Transverse colon (tissue), 4 donors: Measurements from ENCODE around the gene ATP11A. TPM values are rescaled to one million over a fixed set of nuclear protein-coding genes. Genes with fewer than 3 reads are reported as not detected.

Experiments used
- DNase-seq: peaks from one replicate; pipeline ENCODE4 v3.0.0-alpha.2; 2019
- H3K27ac ChIP-seq, 4 donors: fragments of 200-600 bp; sonication (generic); 2 replicates each; pipeline ENCODE4 v1.5.1; 2016 to 2018; ENCODE audit warnings: inconsistent platforms in 4 of 4
- H3K27me3 ChIP-seq: fragments of 200-600 bp; sonication (generic); 2 replicates; pipeline ENCODE4 v1.5.1; 2017; ENCODE audit warnings: inconsistent platforms
- H3K36me3 ChIP-seq, 4 donors: fragments of 200-600 bp; sonication (generic); 2 replicates each; pipeline ENCODE4 v1.5.1; 2017 to 2019; ENCODE audit warnings: inconsistent platforms in 4 of 4
- H3K4me1 ChIP-seq, 4 donors: fragments of 200-600 bp; sonication (generic); 2 replicates each; pipeline ENCODE4 v1.5.1; 2017 to 2020; ENCODE audit warnings: inconsistent platforms in 4 of 4
- H3K4me3 ChIP-seq, 4 donors: fragments of 200-600 bp; sonication (generic); 1 replicate in 1 of 4; 2 replicates in 3 of 4; pipeline versions ENCODE4 v1.5.1 to v1.6.1; 2017 to 2019; ENCODE audit warnings: inconsistent platforms in 4 of 4
- H3K9me3 ChIP-seq, 2 donors: fragments of 200-600 bp; sonication (generic); 2 replicates each; pipeline ENCODE4 v1.5.1; 2017 to 2019; ENCODE audit warnings: inconsistent platforms in 2 of 2
- CTCF ChIP-seq, 5 experiments: fragments of 200-600 bp in 3 of 5; fragments of 450-650 bp in 2 of 5; sonication (generic) in 3 of 5; IDR thresholded peaks; 1 replicate in 2 of 5; 2 replicates in 3 of 5; pipeline ENCODE4 v1.5.1; 2016 to 2017; ENCODE audit warnings: antibody characterized with exemption in 5 of 5, inconsistent platforms in 3 of 5, mild to moderate bottlenecking in 2 of 5, moderate library complexity in 1 of 5
- EP300 ChIP-seq: sonication (generic); formaldehyde crosslinking; IDR thresholded peaks from one replicate; pipeline ENCODE4 v1.6.1; 2017; ENCODE audit warnings: antibody characterized with exemption, low read depth
- POLR2A ChIP-seq: fragments of 450-650 bp; IDR thresholded peaks from one replicate; pipeline ENCODE4 v1.6.1; 2016; ENCODE audit warnings: antibody characterized with exemption, mild to moderate bottlenecking, moderate library complexity
- POLR2AphosphoS5 ChIP-seq, 3 donors: sonication (generic); formaldehyde crosslinking; IDR thresholded peaks; one replicate each; pipeline ENCODE4 v1.6.1; 2016; ENCODE audit warnings: antibody characterized with exemption in 3 of 3
- WGBS, 2 donors: methylation state at CpG; one replicate each; pipeline ENCODE4 v1.1.5; 2018; ENCODE audit warnings: low coverage in 1 of 2; 5-methylcytosine and 5-hydroxymethylcytosine counted together
- in situ Hi-C, 4 donors: fragments of 200-750 bp; cut with MboI; loops; one replicate each; pipeline versions ENCODE4 v1.15.0 to v1.15.1; 2017; ENCODE audit warnings: low sequenced_read_pairs in 3 of 4, low pct_ligation_motif_present in 1 of 4, low pct_unique_long_range_greater_than_20kb in 1 of 4
- intact Hi-C: fragments of 100-400 bp; cut with DNase I; formaldehyde crosslinking; loops from one replicate; pipeline ENCODE4 v1.15.1; 2023; ENCODE audit warnings: low total_unique reads
- total RNA-seq, 4 donors: library from RNA; depleted of rRNA; stranded (reverse); fragments of >200 nt; gene quantifications; one replicate each; pipeline ENCODE4 v1.1.0, GENCODE V29; 2016

ATP11A gene
- total RNA-seq, 4 donors from 2014 or later = 10.2 to 17.5 (median 13.3) TPM

- H3K4me1 ChIP-seq = no peaks in the 10 kb centered on the region
- H3K27ac ChIP-seq = no peak overlapping the region
- in situ Hi-C loops = no loop called here
- H3K4me3 ChIP-seq = no peak overlapping the region
- 78 to 100% methylated on average over 1 to 11 of the region's 11 CpGs for WGBS, 2 donors
- no peaks in the 10 kb centered on the region for H3K36me3 ChIP-seq
- no peak for TF ChIP-seq EP300
- TF ChIP-seq POLR2A = no peak
- no peak for TF ChIP-seq CTCF (IDR thresholded peaks at IDR 0.05)
- TF ChIP-seq POLR2AphosphoS5 (IDR thresholded peaks at IDR 0.05) = no peak
- intact Hi-C loops = no loop called here
- no peaks in the 10 kb centered on the region for H3K9me3 ChIP-seq
- no peaks in the 10 kb centered on the region for H3K27me3 ChIP-seq
- no peak for DNase-seq
Observed at GRCh38 chr13:112822851-112823250, 133.0 kb downstream of the ATP11A start.

- Histone ChIP-seq H3K27me3 (no peaks in the 10 kb centered on the region), H3K27ac (no peak overlapping the region), H3K4me1 (no peaks in the 10 kb centered on the region), H3K4me3 (no peak overlapping the region), H3K9me3 (no peaks in the 10 kb centered on the region), H3K36me3 (no peaks in the 10 kb centered on the region)
- intact Hi-C loops = no loop called here
- TF ChIP-seq POLR2AphosphoS5 (IDR thresholded peaks at IDR 0.05) (no peak), CTCF (IDR thresholded peaks at IDR 0.05) (no peak), POLR2A (no peak)
- in situ Hi-C loops = no loop called here
- WGBS, 2 donors = 95 to 96% methylated on average over 8 to 10 of the region's 10 CpGs
- DNase-seq = no peak
Observed at GRCh38 chr13:112824429-112824828, 134.6 kb downstream of the ATP11A start.

GRCh38 chr13:112825071-112825470 is 135.2 kb downstream of the ATP11A start:
- H3K27ac ChIP-seq = no peak overlapping the region
- DNase-seq = no peak
- no peaks in the 10 kb centered on the region for H3K27me3 ChIP-seq
- H3K4me3 ChIP-seq = no peak overlapping the region
- intact Hi-C loops (no loop called here), in situ Hi-C loops (no loop called here)
- no peak for TF ChIP-seq POLR2AphosphoS5 (IDR thresholded peaks at IDR 0.05)
- TF ChIP-seq POLR2A = no peak
- no peak for TF ChIP-seq CTCF (IDR thresholded peaks at IDR 0.05)
- TF ChIP-seq EP300 = no peak
- H3K9me3 ChIP-seq = no peaks in the 10 kb centered on the region
- 92 to 100% methylated on average over 2 to 11 of the region's 11 CpGs for WGBS, 2 donors
- no peaks in the 10 kb centered on the region for H3K36me3 ChIP-seq
- no peaks in the 10 kb centered on the region for H3K4me1 ChIP-seq

- no peaks in the 10 kb centered on the region for H3K4me1 ChIP-seq
- no peak overlapping the region for H3K4me3 ChIP-seq
- 80 to 91% methylated on average over 1 to 6 of the region's 6 CpGs for WGBS, 2 donors
- H3K36me3 ChIP-seq = no peaks in the 10 kb centered on the region
- TF ChIP-seq CTCF (IDR thresholded peaks at IDR 0.05) = no peak
- no peak for TF ChIP-seq POLR2A
- no peak for TF ChIP-seq POLR2AphosphoS5 (IDR thresholded peaks at IDR 0.05)
- no peak for TF ChIP-seq EP300
- in situ Hi-C loops = no loop called here
- DNase-seq = no peak
- H3K27me3 ChIP-seq = no peaks in the 10 kb centered on the region
- H3K27ac ChIP-seq = no peak overlapping the region
- no peaks in the 10 kb centered on the region for H3K9me3 ChIP-seq
- intact Hi-C loops = no loop called here
Observed at GRCh38 chr13:112825875-112826274, 136.0 kb downstream of the ATP11A start.
